GM12878 (cell line): ENCODE data around the gene DGLUCY. TPM values are rescaled to one million over a fixed set of nuclear protein-coding genes. Genes with fewer than 3 reads are reported as not detected.

Experiments
- ATAC-seq: fragments of 200-7000 bp; cut with Tn5 transposase; 3 replicates; pipeline ENCODE4 v1.9.1; 2020; ENCODE audit warnings: mild to moderate bottlenecking, moderate library complexity
- BruUV-seq: library from RNA; stranded (reverse); fragments of 400-500 nt; replicated peaks from 2 replicates; lab custom pipeline; 2021; lab: Mats Ljungman, UMichigan
- CTCF ChIA-PET: fragments of 300-600 bp; sonication (Branson Sonifier 250); formaldehyde crosslinking; extraction: SDS; loops from one replicate; lab custom pipeline; 2021; ENCODE audit warnings: inconsistent platforms; lab: Yijun Ruan, JAX
- POLR2A ChIA-PET: fragments of 350-600 bp; formaldehyde crosslinking; extraction: SDS; loops from one replicate; lab custom pipeline; 2021; ENCODE audit warnings: inconsistent platforms; lab: Charles Lee
- RAD21 ChIA-PET: fragments of 300-600 bp; sonication (Branson Sonifier 250); formaldehyde crosslinking; loops from one replicate; lab custom pipeline; 2023; ENCODE audit warnings: antibody characterized with exemption; ENCODE audit not compliant: unreplicated experiment; lab: Charles Lee
- SMC1A ChIA-PET: fragments of 300-600 bp; sonication (Branson Sonifier 250); formaldehyde crosslinking; loops from one replicate; lab custom pipeline; 2023; ENCODE audit not compliant: unreplicated experiment, uncharacterized antibody; lab: Charles Lee
- DNase-seq: peaks from one replicate; pipeline ENCODE4 v3.0.0-alpha.2; 2011; ENCODE audit warnings: low read depth, low spot score
- FAIRE-seq: peaks from 3 replicates; lab custom pipeline; 2011; peaks lifted over from hg19 to GRCh38; lab: Jason Lieb, UNC
- H2AFZ ChIP-seq: 2 replicates; pipeline ENCODE4 v1.6.0; 2011; ENCODE audit warnings: low read depth, low read length, control low read depth; ENCODE audit not compliant: control insufficient read depth
- H3K27ac ChIP-seq: 2 replicates; pipeline ENCODE4 v1.5.1; 2011; ENCODE audit warnings: control low read depth; ENCODE audit not compliant: control insufficient read depth, insufficient read depth
- H3K27me3 ChIP-seq, 2 experiments: replicated peaks in 1 of 2; 2 replicates each; pipeline versions ENCODE4 v1.6.0 to v1.6.1; 2011; ENCODE audit warnings: low read length in 1 of 2; ENCODE audit not compliant: control insufficient read depth in 2 of 2, insufficient read depth in 2 of 2
- H3K36me3 ChIP-seq, 2 experiments: 2 replicates each; pipeline ENCODE4 v1.5.1; 2011; ENCODE audit warnings: low read length in 1 of 2; ENCODE audit not compliant: control insufficient read depth in 2 of 2, insufficient read depth in 2 of 2
- H3K4me1 ChIP-seq: 2 replicates; pipeline ENCODE4 v1.6.1; 2011; ENCODE audit warnings: mild to moderate bottlenecking, low read length, moderate library complexity, mixed read lengths; ENCODE audit not compliant: control insufficient read depth, insufficient read depth
- H3K4me2 ChIP-seq: 2 replicates; pipeline ENCODE4 v1.6.0; 2011; ENCODE audit warnings: control low read depth; ENCODE audit not compliant: control insufficient read depth, insufficient read depth
- H3K4me3 ChIP-seq: fragments of 200-600 bp; sonication (generic); 2 replicates; pipeline ENCODE4 v1.5.1; 2016
- H3K79me2 ChIP-seq: 2 replicates; pipeline ENCODE4 v1.6.0; 2011; ENCODE audit warnings: low read length; ENCODE audit not compliant: control insufficient read depth, insufficient read depth
- H3K9ac ChIP-seq: 2 replicates; pipeline ENCODE4 v1.8.0; 2011; ENCODE audit warnings: low read length, control low read depth, mixed read lengths; ENCODE audit not compliant: control insufficient read depth, insufficient read depth
- H3K9me3 ChIP-seq: replicated peaks from 3 replicates; pipeline ENCODE4 v1.5.1; 2011; ENCODE audit warnings: mild to moderate bottlenecking, low read length; ENCODE audit not compliant: control insufficient read depth, insufficient read depth
- H4K20me1 ChIP-seq: 2 replicates; pipeline ENCODE4 v1.6.0; 2011; ENCODE audit not compliant: control insufficient read depth, insufficient read depth
- BRCA1 ChIP-seq: IDR thresholded peaks from 2 replicates; pipeline ENCODE4 v1.6.1; 2011; ENCODE audit warnings: low read depth, low read length, improper control_type of control experiment
- CEBPZ ChIP-seq: fragments of 150-350 bp; IDR thresholded peaks from 2 replicates; pipeline ENCODE4 v1.6.1; 2016; ENCODE audit warnings: low read depth, low read length
- DPF2 ChIP-seq: fragments of 450-650 bp; IDR thresholded peaks from 2 replicates; pipeline ENCODE4 v1.6.1; 2017; ENCODE audit warnings: mild to moderate bottlenecking
- ETV6 ChIP-seq, 2 experiments: fragments of 450-650 bp in 1 of 2; IDR thresholded peaks in 1 of 2; conservative IDR thresholded peaks in 1 of 2; 2 replicates each; pipeline ENCODE4 v1.6.1; 2014; ENCODE audit warnings: antibody characterized with exemption in 1 of 2, borderline replicate concordance in 1 of 2, low read depth in 1 of 2, mild to moderate bottlenecking in 1 of 2, moderate library complexity in 1 of 2
- JUNB ChIP-seq: IDR thresholded peaks from 2 replicates; pipeline ENCODE4 v1.6.1; 2016; ENCODE audit warnings: antibody characterized with exemption, mild to moderate bottlenecking
- MEF2A ChIP-seq: IDR thresholded peaks from 2 replicates; pipeline ENCODE4 v1.6.1; 2011; ENCODE audit warnings: low read depth, mild to moderate bottlenecking, low read length, moderate library complexity; ENCODE audit not compliant: insufficient read depth
- MTA3 ChIP-seq: IDR thresholded peaks from 2 replicates; pipeline ENCODE4 v1.6.1; 2012; ENCODE audit warnings: low read length, inconsistent platforms, borderline replicate concordance
- RELA ChIP-seq: fragments of 450-650 bp; IDR thresholded peaks from 2 replicates; pipeline ENCODE4 v1.8.0; 2014; ENCODE audit warnings: borderline replicate concordance; ENCODE audit not compliant: partially characterized antibody
- RUNX3 ChIP-seq: IDR thresholded peaks from 2 replicates; pipeline ENCODE4 v1.6.1; 2012; ENCODE audit warnings: low read length, inconsistent platforms
- SIN3A ChIP-seq: IDR thresholded peaks from 2 replicates; pipeline ENCODE4 v1.6.1; 2012; ENCODE audit warnings: low read depth, low read length, improper control_type of control experiment
- TAF1 ChIP-seq: IDR thresholded peaks from 2 replicates; pipeline ENCODE4 v1.6.1; 2011; ENCODE audit warnings: mild to moderate bottlenecking, low read depth, low read length, borderline replicate concordance
- TARDBP ChIP-seq: IDR thresholded peaks from 2 replicates; pipeline ENCODE4 v1.6.1; 2016; ENCODE audit warnings: borderline replicate concordance
- TBL1XR1 ChIP-seq: IDR thresholded peaks from 2 replicates; pipeline ENCODE4 v1.6.1; 2012; ENCODE audit warnings: low read depth, low read length, improper control_type of control experiment
- TCF7 ChIP-seq: IDR thresholded peaks from 2 replicates; pipeline ENCODE4 v1.6.1; 2014; ENCODE audit warnings: antibody characterized with exemption, borderline replicate concordance
- ZBTB33 ChIP-seq: fragments of 450-650 bp; IDR thresholded peaks from 2 replicates; pipeline ENCODE4 v1.6.1; 2017; ENCODE audit warnings: mild to moderate bottlenecking
- ZNF384 ChIP-seq: IDR thresholded peaks from 2 replicates; pipeline ENCODE4 v1.6.1; 2012; ENCODE audit warnings: low read depth, mild to moderate bottlenecking, low read length, improper control_type of control experiment, borderline replicate concordance
- WGBS: methylation state at CpG from one replicate; pipeline ENCODE4 v1.1.6; 2016; ENCODE audit warnings: low lambda C conversion rate; ENCODE audit not compliant: insufficient replicate concordance, insufficient coverage; ENCODE audit errors: missing lambda C conversion rate; 5-methylcytosine and 5-hydroxymethylcytosine counted together
- in situ Hi-C: fragments of 300-500 bp; cut with MboI; formaldehyde crosslinking; loops from 9 replicates; pipeline ENCODE4 v1.14.3; 2018; ENCODE audit warnings: mixed read lengths
- intact Hi-C: fragments of 100-400 bp; cut with micrococcal nuclease; formaldehyde crosslinking; loops from one replicate; pipeline ENCODE4 v1.14.2; 2022; ENCODE audit not compliant: unreplicated experiment
- polyA plus RNA-seq, 11 experiments: library from polyadenylated mRNA; depleted of rRNA in 4 of 11; unstranded in 6 of 11; stranded (reverse) in 5 of 11; fragments of >200 nt; fragmentation: Nextera tagmentation in 4 of 11; fragmentation: Illumina TruSeq in 1 of 11; extraction: Ambion mirVana in 4 of 11; extraction: Trizol in 1 of 11; gene quantifications; 1 replicate in 1 of 11; 2 replicates in 10 of 11; pipeline versions ENCODE4 v1.2.1 to v1.2.3, GENCODE V29; 2011 to 2016; ENCODE audit warnings: inconsistent platforms in 2 of 11, missing spikeins in 2 of 11, low read depth in 1 of 11
- total RNA-seq, 4 experiments: library from RNA; depleted of rRNA in 3 of 4; stranded (reverse); fragments of >200 nt in 3 of 4; fragmentation: Illumina TruSeq in 1 of 4; extraction: Trizol in 1 of 4; gene quantifications; 2 replicates each; pipeline versions ENCODE4 v1.2.1 to v1.2.3, GENCODE V29; 2013 to 2021

Gene DGLUCY
- total and polyA plus RNA-seq, 10 of the 15 experiments (the other 5 are each of a cell fraction or from before 2014, with no cell fraction given) = 15.0 to 70.3 (median 55.1) TPM

- H3K27me3 ChIP-seq = no peaks in the 10 kb centered on the region
- FAIRE-seq (no peak), ATAC-seq (no peak)
- H3K9ac ChIP-seq = 0 out of 2 replicates have a peak overlapping the region, but pooled peaks have one; percentile 38
- H2AFZ ChIP-seq = peak overlapping the region; percentile 46; the same call in 1 of the 2 replicates
- H3K27ac ChIP-seq = no peak overlapping the region
- BruUV-seq = no TSS peak
- peaks cover 37% of the 10 kb centered on the region for H3K4me1 ChIP-seq
- intact Hi-C loops = no loop called here
- in situ Hi-C loops = no loop called here
- 60% methylated on average over 18 of the region's 20 CpGs for WGBS
- ChIA-PET RAD21 (interaction anchor here (0.6 kb wide), 1 partner anchor 77 kb away, joined by 3 read pairs; no protein-coding TSS in a partner anchor), CTCF (no interaction called here)
- H3K36me3 ChIP-seq = no peaks in the 10 kb centered on the region
- H3K4me2 ChIP-seq = peak overlapping the region; percentile 88
- H4K20me1 ChIP-seq = no peaks in the 10 kb centered on the region
- TF ChIP-seq RELA (no peak), BRCA1 (no peak), DPF2 (no peak), ZNF384 (no peak), ZBTB33 (no peak), SIN3A (no peak), TAF1 (no peak), TBL1XR1 (no peak), ETV6 (conservative IDR thresholded peaks at IDR 0.05 in 1 of 2, IDR thresholded peaks at IDR 0.05 in 1 of 2; ENCODE audit: borderline replicate concordance in 1 of 2, low read depth in 1 of 2) (no peak), JUNB (no peak), RUNX3 (no peak), TARDBP (no peak), MTA3 (no peak), MEF2A (no peak), TCF7 (no peak), CEBPZ (no peak)
- TF ChIP-seq, all 136 proteins: peak for 0
- Histone ChIP-seq H3K4me3 (peak overlapping the region; percentile 59; the same call in 1 of the 2 replicates), H3K79me2 (no peaks in the 10 kb centered on the region), H3K9me3 (no peaks in the 10 kb centered on the region)
- SMC1A ChIA-PET = interaction anchor here (1.4 kb wide), 1 partner anchor 14 kb away, joined by 3 read pairs; no protein-coding TSS in a partner anchor
- POLR2A ChIA-PET = interaction anchor here (1.0 kb wide), 1 partner anchor 11 kb away, joined by 3 read pairs; no protein-coding TSS in a partner anchor
- no peak for DNase-seq
Measured at GRCh38 chr14:91253795-91254323, 140.0 kb downstream of the DGLUCY start.
